H9 (cell line): ENCODE data around the gene HDGFL1. TPM values are rescaled to one million over a fixed set of nuclear protein-coding genes. Genes with fewer than 3 reads are reported as not detected.

ENCODE experiments used
- DNase-seq: peaks from one replicate; pipeline ENCODE4 v3.0.0-alpha.2; 2017
- H2AFZ ChIP-seq: one replicate; pipeline ENCODE4 v1.6.1; 2013; ENCODE audit warnings: mild to moderate bottlenecking, low read length, control low read depth, moderate library complexity
- H2AK5ac ChIP-seq: 2 replicates; pipeline ENCODE4 v1.6.1; 2013; ENCODE audit warnings: low read length, control low read depth, mixed read lengths; ENCODE audit not compliant: insufficient read length
- H2BK120ac ChIP-seq: one replicate; pipeline ENCODE4 v1.6.1; 2013; ENCODE audit warnings: low read depth, mild to moderate bottlenecking, low read length, control low read depth, inconsistent platforms; ENCODE audit not compliant: poor library complexity, severe bottlenecking
- H2BK12ac ChIP-seq: 2 replicates; pipeline ENCODE4 v1.6.1; 2013; ENCODE audit warnings: low read length, control low read depth, mixed read lengths, low read depth; ENCODE audit not compliant: insufficient read length
- H2BK15ac ChIP-seq: 2 replicates; pipeline ENCODE4 v1.6.1; 2013; ENCODE audit warnings: low read depth, low read length, control low read depth
- H2BK20ac ChIP-seq: one replicate; pipeline ENCODE4 v1.6.1; 2013; ENCODE audit warnings: low read depth, mild to moderate bottlenecking, low read length, control low read depth, inconsistent platforms; ENCODE audit not compliant: poor library complexity, severe bottlenecking
- H2BK5ac ChIP-seq: 2 replicates; pipeline ENCODE4 v1.6.1; 2013; ENCODE audit warnings: low read length, control low read depth, mixed read lengths; ENCODE audit not compliant: insufficient read length
- H3K14ac ChIP-seq: 2 replicates; pipeline ENCODE4 v1.6.1; 2013; ENCODE audit warnings: low read length, control low read depth; ENCODE audit not compliant: insufficient read depth
- H3K18ac ChIP-seq: 2 replicates; pipeline ENCODE4 v1.6.1; 2013; ENCODE audit warnings: low read depth, mild to moderate bottlenecking, mixed read lengths, low read length, control low read depth; ENCODE audit not compliant: insufficient read length
- H3K23ac ChIP-seq: 2 replicates; pipeline ENCODE4 v1.6.1; 2013; ENCODE audit warnings: low read length, control low read depth, mixed read lengths, low read depth; ENCODE audit not compliant: insufficient read length
- H3K23me2 ChIP-seq: 2 replicates; pipeline ENCODE4 v1.6.1; 2013; ENCODE audit warnings: low read depth, mild to moderate bottlenecking, mixed read lengths, low read length, control low read depth; ENCODE audit not compliant: insufficient read length, poor library complexity, severe bottlenecking
- H3K27ac ChIP-seq: 2 replicates; pipeline ENCODE4 v1.5.1; 2013; ENCODE audit warnings: low read length, control low read depth, mixed read lengths, low read depth; ENCODE audit not compliant: insufficient read length
- H3K27me3 ChIP-seq: 2 replicates; pipeline ENCODE4 v1.6.1; 2013; ENCODE audit warnings: low read length, control low read depth, inconsistent platforms; ENCODE audit not compliant: insufficient read depth
- H3K4ac ChIP-seq: 2 replicates; pipeline ENCODE4 v1.6.1; 2013; ENCODE audit warnings: low read depth, mild to moderate bottlenecking, control low read depth, inconsistent platforms, low read length, moderate library complexity
- H3K4me1 ChIP-seq: 2 replicates; pipeline ENCODE4 v1.6.1; 2013; ENCODE audit warnings: low read length, control low read depth, inconsistent platforms; ENCODE audit not compliant: insufficient read depth
- H3K4me2 ChIP-seq: 2 replicates; pipeline ENCODE4 v1.6.1; 2013; ENCODE audit warnings: low read length, control low read depth, mixed read lengths; ENCODE audit not compliant: insufficient read length, insufficient read depth
- H3K56ac ChIP-seq: 2 replicates; pipeline ENCODE4 v1.6.1; 2013; ENCODE audit warnings: low read depth, mild to moderate bottlenecking, mixed read lengths, low read length, control low read depth; ENCODE audit not compliant: insufficient read length
- H3K79me1 ChIP-seq: 2 replicates; pipeline ENCODE4 v1.6.1; 2013; ENCODE audit warnings: low read depth, mild to moderate bottlenecking, moderate library complexity, low read length, control low read depth, inconsistent platforms; ENCODE audit not compliant: insufficient read depth, poor library complexity, severe bottlenecking
- H3K79me2 ChIP-seq: 2 replicates; pipeline ENCODE4 v1.6.1; 2013; ENCODE audit warnings: low read length, control low read depth, inconsistent platforms; ENCODE audit not compliant: insufficient read depth
- H3K9ac ChIP-seq: 2 replicates; pipeline ENCODE4 v1.6.1; 2013; ENCODE audit warnings: low read length, control low read depth, mixed read lengths; ENCODE audit not compliant: insufficient read length; ENCODE audit errors: extremely low read depth
- H3K9me3 ChIP-seq: one replicate; pipeline ENCODE4 v1.6.1; 2013; ENCODE audit warnings: low read depth, low read length, inconsistent platforms; ENCODE audit not compliant: control insufficient read depth
- H3T11ph ChIP-seq: one replicate; pipeline ENCODE4 v1.6.1; 2013; ENCODE audit warnings: mild to moderate bottlenecking, low read length, control low read depth, inconsistent platforms
- H4K20me1 ChIP-seq: one replicate; pipeline ENCODE4 v1.6.1; 2013; ENCODE audit not compliant: control insufficient read depth, insufficient read length, insufficient read depth
- H4K5ac ChIP-seq: 2 replicates; pipeline ENCODE4 v1.6.1; 2013; ENCODE audit warnings: low read depth, mild to moderate bottlenecking, mixed read lengths, low read length, control low read depth; ENCODE audit not compliant: insufficient read length
- H4K8ac ChIP-seq: replicated peaks from 2 replicates; pipeline ENCODE4 v1.6.1; 2013; ENCODE audit warnings: low read length, control low read depth, mixed read lengths, low read depth; ENCODE audit not compliant: insufficient read length
- H4K91ac ChIP-seq: 2 replicates; pipeline ENCODE4 v1.6.1; 2013; ENCODE audit warnings: low read depth, mild to moderate bottlenecking, moderate library complexity, mixed read lengths, low read length, control low read depth; ENCODE audit not compliant: insufficient read length
- H3K27ac Mint-ChIP-seq, 3 experiments: 2 replicates in 2 of 3; 3 replicates in 1 of 3; pipeline ENCODE4 v1.8.0; 2020 to 2021; ENCODE audit warnings: mixed read lengths in 3 of 3, mild to moderate bottlenecking in 1 of 3, moderate library complexity in 1 of 3
- H3K27me3 Mint-ChIP-seq: 2 replicates; pipeline ENCODE4 v1.8.0; 2021; ENCODE audit warnings: low read depth, mild to moderate bottlenecking, moderate library complexity, mixed read lengths
- H3K36me3 Mint-ChIP-seq, 3 experiments: 2 replicates in 2 of 3; 3 replicates in 1 of 3; pipeline ENCODE4 v1.8.0; 2020 to 2021; ENCODE audit warnings: low read depth in 3 of 3, mixed read lengths in 3 of 3; ENCODE audit not compliant: insufficient read depth in 1 of 3
- H3K4me1 Mint-ChIP-seq, 2 experiments: 2 replicates each; pipeline ENCODE4 v1.8.0; 2020; ENCODE audit warnings: mixed read lengths in 2 of 2
- H3K4me3 Mint-ChIP-seq, 2 experiments: 2 replicates in 1 of 2; 3 replicates in 1 of 2; pipeline ENCODE4 v1.8.0; 2020 to 2021; ENCODE audit warnings: mild to moderate bottlenecking in 2 of 2, mixed read lengths in 2 of 2, moderate library complexity in 1 of 2
- H3K9me3 Mint-ChIP-seq, 2 experiments: 2 replicates in 1 of 2; 3 replicates in 1 of 2; pipeline ENCODE4 v1.8.0; 2020; ENCODE audit warnings: mild to moderate bottlenecking in 2 of 2, mixed read lengths in 2 of 2, moderate library complexity in 1 of 2
- CTCF ChIP-seq: fragments of 200-600 bp; sonication (generic); conservative IDR thresholded peaks from 3 replicates; pipeline ENCODE4 v1.8.0; 2021; ENCODE audit warnings: antibody characterized with exemption, mild to moderate bottlenecking
- total RNA-seq: library from RNA; stranded (reverse); gene quantifications from 2 replicates; pipeline ENCODE4 v1.2.1, GENCODE V29; 2021

HDGFL1 gene
- total RNA-seq, 1 experiment from 2014 or later: not detected

GRCh38 chr6:22596011-22596410, 26.6 kb downstream of the HDGFL1 start:
- DNase-seq: no peak
- Histone ChIP-seq H3K4me2 (no peak overlapping the region), H3K27me3 (no peaks in the 10 kb centered on the region), H3K4ac (no peak overlapping the region), H4K20me1 (no peaks in the 10 kb centered on the region), H2BK5ac (no peak overlapping the region), H3K9ac (no peak overlapping the region), H2AK5ac (no peak overlapping the region), H2BK120ac (no peak overlapping the region), H4K91ac (no peak overlapping the region), H3K27ac (no peak overlapping the region), H3K23ac (no peak overlapping the region), H3K14ac (no peak overlapping the region), H3K23me2 (no peaks in the 10 kb centered on the region), H2AFZ (no peak overlapping the region), H2BK20ac (no peak overlapping the region), H3K18ac (no peak overlapping the region), H4K8ac (no peak overlapping the region), H3K79me1 (no peaks in the 10 kb centered on the region), H3K56ac (no peak overlapping the region), H2BK15ac (no peak overlapping the region), H3T11ph (no peak overlapping the region), H3K79me2 (no peaks in the 10 kb centered on the region), H4K5ac (no peak overlapping the region), H2BK12ac (no peak overlapping the region), H3K9me3 (no peaks in the 10 kb centered on the region), H3K4me1 (no peaks in the 10 kb centered on the region)
- Mint-ChIP-seq H3K27ac (no peak overlapping the region), H3K4me3 (no peak overlapping the region), H3K4me1 (peaks cover 0 to 2% of the 10 kb centered on the region in 2 experiments; a peak in 1 of 4 replicates), H3K27me3 (no peaks in the 10 kb centered on the region), H3K9me3 (peaks cover 0 to 2% of the 10 kb centered on the region in 2 experiments; a peak in 2 of 5 replicates), H3K36me3 (peaks cover 0 to 7% (median 0%) of the 10 kb centered on the region in 3 experiments; a peak in 3 of 7 replicates)
- no peak for TF ChIP-seq CTCF
